ENCODE results near the gene FAM89B.
"Not testable (repeated sequence)": the region's sequence is repeated elsewhere in the genome, so short reads cannot be mapped to it uniquely, and the experiment has no call there.

Gene FAM89B

DNA sequence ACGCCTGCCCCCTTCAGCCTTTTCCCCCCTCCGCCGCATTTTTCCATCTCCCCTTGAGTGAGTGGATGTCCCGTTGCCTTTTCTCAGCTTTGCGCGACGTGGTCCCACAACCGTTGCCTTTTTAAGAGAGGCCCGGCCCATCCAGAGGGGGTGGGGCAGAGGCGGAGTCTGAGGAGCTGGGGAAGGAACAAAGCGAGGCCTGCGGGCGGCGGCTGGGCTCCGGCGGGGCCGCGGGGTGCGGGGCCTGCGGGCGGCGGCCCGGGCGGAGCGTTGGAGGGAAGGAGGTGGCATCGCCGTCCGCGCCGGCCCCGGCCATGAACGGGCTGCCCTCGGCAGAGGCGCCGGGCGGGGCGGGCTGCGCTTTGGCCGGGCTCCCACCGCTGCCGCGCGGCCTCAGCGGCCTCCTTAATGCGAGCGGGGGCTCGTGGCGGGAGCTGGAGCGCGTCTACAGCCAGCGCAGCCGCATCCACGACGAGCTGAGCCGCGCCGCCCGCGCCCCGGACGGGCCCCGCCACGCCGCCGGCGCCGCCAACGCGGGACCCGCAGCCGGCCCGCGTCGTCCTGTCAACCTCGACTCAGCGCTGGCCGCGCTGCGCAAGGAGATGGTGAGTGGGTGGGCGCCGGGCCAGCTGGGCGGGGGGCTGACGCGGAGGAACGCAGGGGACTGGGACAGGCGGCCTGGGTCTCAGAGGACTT lies at the start of gene FAM89B:
Gene FAM89B (plus strand): TSS at position 183 of the 696 bp plus-strand sequence. CDS start 132 bp downstream, at position 315.
- TF ChIP-seq, protein P1, sequence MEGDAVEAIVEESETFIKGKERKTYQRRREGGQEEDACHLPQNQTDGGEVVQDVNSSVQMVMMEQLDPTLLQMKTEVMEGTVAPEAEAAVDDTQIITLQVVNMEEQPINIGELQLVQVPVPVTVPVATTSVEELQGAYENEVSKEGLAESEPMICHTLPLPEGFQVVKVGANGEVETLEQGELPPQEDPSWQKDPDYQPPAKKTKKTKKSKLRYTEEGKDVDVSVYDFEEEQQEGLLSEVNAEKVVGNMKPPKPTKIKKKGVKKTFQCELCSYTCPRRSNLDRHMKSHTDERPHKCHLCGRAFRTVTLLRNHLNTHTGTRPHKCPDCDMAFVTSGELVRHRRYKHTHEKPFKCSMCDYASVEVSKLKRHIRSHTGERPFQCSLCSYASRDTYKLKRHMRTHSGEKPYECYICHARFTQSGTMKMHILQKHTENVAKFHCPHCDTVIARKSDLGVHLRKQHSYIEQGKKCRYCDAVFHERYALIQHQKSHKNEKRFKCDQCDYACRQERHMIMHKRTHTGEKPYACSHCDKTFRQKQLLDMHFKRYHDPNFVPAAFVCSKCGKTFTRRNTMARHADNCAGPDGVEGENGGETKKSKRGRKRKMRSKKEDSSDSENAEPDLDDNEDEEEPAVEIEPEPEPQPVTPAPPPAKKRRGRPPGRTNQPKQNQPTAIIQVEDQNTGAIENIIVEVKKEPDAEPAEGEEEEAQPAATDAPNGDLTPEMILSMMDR (IDR thresholded peaks at IDR 0.05; ENCODE audit: borderline replicate concordance, insufficient read depth, low read depth, low read length), result no peak
- peak within 1 kb of the TSS; percentile 100 for H3K4me3 ChIP-seq (ENCODE audit: low read depth, low read length)

DNA sequence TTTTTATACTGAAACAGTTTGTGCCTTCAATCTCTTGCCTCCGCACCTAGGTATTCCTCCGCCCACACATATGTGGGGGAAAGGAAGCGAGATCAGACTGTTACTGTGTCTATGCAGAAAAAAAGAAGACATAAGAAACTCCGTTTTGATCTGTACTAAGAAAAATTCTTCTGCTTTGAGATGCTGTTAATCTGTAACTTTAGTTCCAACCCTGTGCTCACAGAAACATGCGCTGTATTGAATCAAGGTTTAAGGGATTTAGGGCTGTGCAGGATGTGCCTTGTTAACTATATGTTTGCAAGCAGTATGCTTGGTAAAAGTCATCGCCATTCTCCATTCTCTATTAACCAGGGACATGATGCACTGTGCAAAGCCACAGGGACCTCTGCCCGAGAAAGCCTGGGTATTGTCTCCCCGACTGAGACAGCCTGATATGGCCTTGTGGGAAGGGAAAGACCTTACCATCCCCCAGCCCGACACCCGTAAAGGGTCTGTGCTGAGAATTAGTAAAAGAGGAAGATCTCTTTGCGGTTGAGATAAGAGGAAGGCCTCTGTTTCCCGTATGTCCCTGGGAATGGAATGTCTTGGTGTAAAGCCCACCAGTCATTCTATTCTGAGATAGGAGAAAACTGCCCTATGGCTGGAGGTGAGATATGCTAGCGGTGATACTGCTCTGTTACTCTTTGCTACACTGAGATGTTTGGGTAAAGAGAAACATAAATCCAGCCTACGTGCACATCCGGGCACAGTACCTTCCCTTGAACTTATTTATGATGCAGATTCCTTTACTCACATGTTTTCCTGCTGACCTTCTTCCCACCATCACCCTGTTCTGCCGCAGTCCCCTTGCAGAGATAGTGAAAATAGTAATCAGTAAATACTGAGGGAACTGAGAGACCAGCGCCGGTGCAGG lies 49.4 kb upstream of the FAM89B start:
- peak overlapping the region; percentile 7 for H3K4me3 ChIP-seq (ENCODE audit: low read depth, low read length)

DNA sequence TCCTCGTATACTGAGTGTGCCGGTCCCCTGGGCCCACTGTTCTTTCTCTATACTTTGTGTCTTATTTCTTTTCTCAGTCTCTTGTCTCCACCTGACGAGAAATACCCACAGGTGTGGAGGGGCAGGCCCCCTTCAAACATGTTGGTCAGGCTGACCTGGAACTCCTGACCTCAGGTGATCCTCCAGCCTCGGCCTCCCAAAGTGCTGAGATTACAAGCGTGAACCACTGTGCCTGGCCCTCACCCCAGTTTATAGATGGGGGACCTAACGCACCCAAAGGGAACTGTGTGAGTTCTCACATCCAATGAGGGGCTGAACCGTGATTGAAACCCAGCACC lies 48.7 kb upstream of the FAM89B start:
- H3K4me3 ChIP-seq (ENCODE audit: low read depth, low read length), result not testable (repeated sequence)

DNA sequence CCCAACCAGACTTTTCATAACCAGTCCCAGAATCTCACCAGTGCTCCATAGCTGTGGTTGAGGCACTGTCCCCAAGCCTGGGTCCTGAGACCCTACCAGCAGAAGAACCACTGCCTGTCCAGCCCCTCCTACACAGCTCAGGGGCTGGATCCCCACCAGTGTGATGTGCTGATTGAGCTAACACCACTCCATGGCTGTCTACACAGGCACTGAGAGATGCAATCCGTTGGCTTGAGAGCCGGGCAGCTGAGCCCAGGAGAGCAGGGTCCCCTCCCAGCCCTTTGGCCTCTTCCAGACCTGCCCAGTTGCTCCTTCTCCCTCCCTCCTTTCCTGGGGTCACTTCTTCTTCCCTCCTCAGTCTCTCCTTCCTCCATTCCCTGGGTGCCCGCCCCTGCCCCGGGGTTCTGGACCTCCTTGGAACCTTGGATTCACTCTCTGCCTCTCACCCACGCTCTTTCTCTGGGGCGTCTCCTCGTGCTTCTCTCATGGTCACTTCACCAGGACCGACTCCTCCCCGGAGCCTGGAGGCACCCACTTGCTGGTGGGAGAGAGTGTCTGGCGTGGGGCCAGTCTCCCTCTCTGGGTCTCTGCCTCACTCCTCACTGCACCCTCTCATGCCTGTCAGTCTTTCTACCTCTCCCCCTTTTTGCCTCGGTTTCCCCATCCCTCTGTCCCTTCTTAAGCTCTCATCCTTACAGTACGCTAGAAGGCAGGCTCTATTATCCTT lies 48.2 kb upstream of the FAM89B start:
- TF ChIP-seq, protein P1 (IDR thresholded peaks at IDR 0.05; ENCODE audit: borderline replicate concordance, insufficient read depth, low read depth, low read length), result no peak
- H3K4me3 ChIP-seq (ENCODE audit: low read depth, low read length), result peak overlapping the region; percentile 13

DNA sequence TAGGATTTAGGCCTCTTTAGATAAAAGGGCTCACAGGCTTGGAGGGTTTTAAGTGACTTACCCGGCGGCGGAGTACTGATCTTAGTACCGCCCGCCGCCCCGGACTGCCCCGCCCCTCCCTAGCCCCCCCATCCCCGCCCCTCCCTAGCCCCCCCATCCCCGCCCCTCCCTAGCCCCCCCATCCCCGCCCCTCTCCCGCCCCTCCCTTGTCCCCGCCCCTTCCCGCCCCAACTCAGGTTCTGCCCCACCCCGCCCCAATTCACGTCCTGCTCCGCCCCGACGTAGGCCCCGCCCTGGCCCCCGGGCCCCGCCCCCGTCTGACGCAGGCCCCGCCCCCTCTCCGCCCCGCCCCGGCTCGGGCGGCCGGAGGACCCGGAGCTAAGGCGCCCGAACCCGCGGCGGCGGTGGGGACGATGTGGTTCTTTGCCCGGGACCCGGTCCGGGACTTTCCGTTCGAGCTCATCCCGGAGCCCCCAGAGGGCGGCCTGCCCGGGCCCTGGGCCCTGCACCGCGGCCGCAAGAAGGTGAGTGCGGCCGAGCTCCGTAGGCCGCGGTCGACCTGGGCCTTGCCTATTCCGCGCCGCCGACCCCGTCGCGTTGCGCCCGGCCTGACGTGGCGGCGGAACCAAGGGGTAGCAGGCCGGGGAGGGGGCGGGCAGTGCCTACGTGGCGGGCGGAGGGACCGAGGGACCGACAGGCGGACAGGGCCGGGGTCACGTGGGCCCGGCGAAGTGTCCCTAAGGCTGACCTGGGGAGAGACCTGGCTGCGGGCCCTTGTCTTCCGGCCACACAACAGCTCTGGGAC lies 47.4 kb upstream of the FAM89B start, which contains the start of gene SCYL1:
Gene SCYL1 (plus strand): TSS at position 343 of the 805 bp plus-strand sequence. CDS start 71 bp downstream, at position 414.
- TF ChIP-seq, protein P1 (IDR thresholded peaks at IDR 0.05; ENCODE audit: borderline replicate concordance, insufficient read depth, low read depth, low read length), result no peak
- peak within 1 kb of the TSS; percentile 95 for H3K4me3 ChIP-seq (ENCODE audit: low read depth, low read length)

DNA sequence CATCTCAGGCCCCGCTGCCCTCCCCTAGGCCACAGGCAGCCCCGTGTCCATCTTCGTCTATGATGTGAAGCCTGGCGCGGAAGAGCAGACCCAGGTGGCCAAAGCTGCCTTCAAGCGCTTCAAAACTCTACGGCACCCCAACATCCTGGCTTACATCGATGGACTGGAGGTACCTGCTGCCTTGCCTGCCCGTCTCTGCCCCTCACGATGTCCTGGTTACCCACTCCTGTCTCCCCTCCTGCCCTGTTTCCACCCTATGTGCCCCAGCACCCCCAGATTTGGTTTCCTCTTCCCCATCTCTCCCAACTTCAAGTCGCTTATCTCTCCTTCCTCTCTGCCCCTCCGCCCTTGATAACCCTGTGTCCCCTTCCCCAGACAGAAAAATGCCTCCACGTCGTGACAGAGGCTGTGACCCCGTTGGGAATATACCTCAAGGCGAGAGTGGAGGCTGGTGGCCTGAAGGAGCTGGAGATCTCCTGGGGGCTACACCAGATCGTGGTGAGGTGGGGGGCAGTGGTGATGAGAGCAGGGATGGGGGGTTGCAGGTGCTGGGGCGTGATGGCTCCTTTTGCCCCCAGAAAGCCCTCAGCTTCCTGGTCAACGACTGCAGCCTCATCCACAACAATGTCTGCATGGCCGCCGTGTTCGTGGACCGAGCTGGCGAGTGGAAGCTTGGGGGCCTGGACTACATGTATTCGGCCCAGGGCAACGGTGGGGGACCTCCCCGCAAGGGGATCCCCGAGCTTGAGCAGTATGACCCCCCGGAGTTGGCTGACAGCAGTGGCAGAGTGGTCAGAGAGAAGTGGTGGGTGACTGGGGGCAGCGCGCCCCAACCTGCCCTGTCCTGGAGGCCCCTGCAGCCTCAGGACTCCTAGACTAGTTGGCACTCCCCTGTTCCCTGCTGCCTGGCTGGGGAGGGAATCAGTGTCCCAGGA lies 46.5 kb upstream of the FAM89B start:
- H3K4me3 ChIP-seq (ENCODE audit: low read depth, low read length), result peak overlapping the region; percentile 95
- TF ChIP-seq, protein P1 (IDR thresholded peaks at IDR 0.05; ENCODE audit: borderline replicate concordance, insufficient read depth, low read depth, low read length), result no peak

DNA sequence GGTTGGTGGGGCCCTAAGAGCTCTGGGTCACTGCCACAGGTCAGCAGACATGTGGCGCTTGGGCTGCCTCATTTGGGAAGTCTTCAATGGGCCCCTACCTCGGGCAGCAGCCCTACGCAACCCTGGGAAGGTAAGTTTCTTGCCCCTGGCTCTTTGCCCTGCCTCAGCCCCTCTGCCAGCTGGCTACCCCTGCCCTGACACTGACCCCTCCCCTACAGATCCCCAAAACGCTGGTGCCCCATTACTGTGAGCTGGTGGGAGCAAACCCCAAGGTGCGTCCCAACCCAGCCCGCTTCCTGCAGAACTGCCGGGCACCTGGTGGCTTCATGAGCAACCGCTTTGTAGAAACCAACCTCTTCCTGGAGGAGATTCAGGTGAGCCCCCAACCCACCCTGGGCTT lies 45.6 kb upstream of the FAM89B start:
- no peak overlapping the region for H3K4me3 ChIP-seq (ENCODE audit: low read depth, low read length)
- TF ChIP-seq, protein P1 (IDR thresholded peaks at IDR 0.05; ENCODE audit: borderline replicate concordance, insufficient read depth, low read depth, low read length), result no peak
